T-helper 22 cell (primary cell): ENCODE measurements around the gene TXNL4A.
A peak's percentile ranks its signal among the peaks of the same experiment; 100 is the strongest.

Experiments
- DNase-seq: peaks from one replicate; pipeline ENCODE4 v3.0.0-alpha.2; 2020; ENCODE audit warnings: low read depth

Gene TXNL4A

DNA sequence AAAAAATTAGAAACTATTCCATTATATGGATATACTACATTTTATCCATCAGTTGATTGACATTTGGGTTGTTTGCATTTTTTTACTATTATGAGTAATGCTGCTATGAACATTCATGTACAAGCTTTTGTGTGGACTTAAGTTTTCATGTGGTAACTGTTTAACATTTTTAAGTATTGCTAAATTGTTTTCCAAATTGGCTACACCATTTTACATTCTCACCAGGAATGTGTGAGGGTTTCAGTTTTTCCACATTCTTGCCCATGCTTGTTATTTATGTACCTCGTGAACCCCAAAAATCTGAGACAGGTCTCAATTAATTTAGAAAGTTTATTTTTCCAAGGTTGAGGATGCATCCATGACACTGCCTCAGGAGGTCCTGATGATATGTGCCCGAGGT is 3.1 kb upstream of the TXNL4A start:
- DNase-seq, result no peak

DNA sequence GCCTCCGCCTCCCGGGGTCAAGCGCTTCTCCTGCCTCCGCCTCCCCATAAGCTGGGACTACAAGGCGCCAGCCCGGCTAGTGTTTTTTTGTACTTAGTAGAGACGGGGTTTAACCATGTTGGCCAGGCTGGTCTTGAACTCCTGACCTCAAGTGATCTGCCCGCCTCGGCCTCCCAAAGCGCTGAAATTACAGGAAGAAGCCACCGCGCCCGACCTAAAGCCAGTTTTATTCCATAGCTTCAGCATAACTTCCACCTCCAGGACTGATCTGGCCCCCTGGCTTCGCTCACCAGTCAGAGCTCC is 783 bp upstream of the TXNL4A start:
- DNase-seq, result no peak

DNA sequence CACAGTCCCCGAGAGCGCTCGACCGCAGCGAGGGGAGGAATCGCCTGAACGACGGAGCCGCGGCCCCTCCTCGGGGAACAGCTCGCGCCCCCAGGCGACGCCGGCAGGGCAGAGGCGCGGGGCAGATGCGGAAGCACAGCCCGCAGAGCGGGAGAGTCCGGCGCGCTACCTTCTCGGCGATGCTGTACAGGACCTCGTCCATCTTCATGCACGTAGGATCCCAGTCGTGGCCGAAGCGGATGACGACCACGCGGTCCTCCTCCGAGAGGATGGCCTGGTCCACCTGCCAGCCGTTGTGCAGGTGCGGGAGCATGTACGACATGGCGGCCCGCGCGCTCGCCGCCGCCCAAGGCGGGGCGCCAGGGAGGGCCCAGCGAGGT is 302 bp downstream of the TXNL4A start:
- peak; percentile 37 for DNase-seq

DNA sequence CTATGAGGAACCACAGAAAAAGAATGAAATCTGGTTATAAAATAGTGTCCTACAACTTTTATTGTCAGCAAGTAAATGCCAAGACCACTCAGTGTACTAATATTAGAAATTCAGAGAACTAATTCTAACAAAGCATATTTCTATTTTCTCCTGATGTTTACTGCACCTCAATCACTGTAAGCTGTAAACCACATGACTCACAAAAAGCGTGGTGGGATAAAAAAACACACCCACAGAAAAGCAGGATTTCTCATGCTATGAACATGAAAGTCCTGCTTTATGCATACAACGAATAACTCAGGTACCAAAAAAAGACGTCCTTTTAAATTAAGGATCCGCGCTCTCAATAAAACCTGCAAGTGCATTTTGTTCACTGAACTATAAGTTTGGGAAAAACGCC is 797 bp downstream of the TXNL4A start:
- DNase-seq, result no peak

DNA sequence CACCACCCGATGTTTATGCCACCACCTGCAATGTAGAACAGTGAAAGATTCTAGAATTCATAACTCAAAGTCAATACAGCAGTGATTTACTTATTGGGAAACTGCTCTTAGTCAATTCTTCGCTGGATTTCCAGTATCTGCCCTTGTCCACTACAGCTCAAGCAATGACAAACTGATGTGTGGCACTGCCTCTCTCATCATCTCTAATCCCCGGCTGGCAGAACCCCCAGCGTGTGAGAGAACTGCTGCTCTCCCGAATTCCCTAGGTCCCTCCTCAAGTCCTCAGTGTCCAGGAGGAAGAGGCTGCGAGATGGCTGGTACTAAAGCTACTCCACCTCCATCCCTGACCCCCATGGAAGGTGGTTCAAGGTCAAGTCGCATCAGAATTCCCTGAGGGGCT is 1.6 kb downstream of the TXNL4A start:
- DNase-seq, result no peak

DNA sequence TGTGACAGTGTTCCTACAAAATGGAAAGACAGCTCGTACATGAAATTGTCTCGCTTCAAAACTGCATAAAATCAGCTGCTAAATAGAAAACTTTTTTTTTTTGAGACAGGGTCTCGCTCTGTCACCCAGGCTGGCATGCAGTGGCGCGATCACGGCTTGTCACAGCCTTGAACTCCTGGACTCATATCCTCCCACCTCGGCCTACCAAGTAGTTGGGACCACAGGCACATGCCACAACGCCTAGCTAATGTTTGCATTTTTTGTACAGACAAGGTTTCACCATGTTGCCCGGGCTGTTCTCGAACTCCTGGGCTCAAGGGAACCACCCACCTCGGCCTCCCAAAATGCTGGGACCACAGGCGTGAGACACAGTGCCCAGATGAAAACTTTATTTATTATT is 3.2 kb downstream of the TXNL4A start:
- no peak for DNase-seq

DNA sequence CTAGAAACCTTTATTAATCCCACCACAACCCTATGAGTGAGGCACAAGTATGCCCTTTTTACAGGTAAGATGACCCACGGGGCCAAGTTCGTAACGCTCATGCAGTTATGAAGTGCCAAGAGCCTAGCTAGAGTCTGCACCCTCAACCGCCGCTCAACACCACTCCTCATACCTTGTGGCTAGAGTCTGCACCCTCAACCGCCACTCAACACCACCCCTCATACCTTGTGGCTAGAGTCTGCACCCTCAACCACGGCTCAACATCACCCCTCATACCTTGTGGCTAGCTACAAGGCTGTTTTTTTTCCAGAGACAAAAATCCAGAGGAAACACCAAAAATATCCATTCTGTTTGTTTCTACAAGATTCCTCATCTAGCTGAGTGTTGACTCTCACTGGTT is 4.6 kb downstream of the TXNL4A start:
- no peak for DNase-seq

DNA sequence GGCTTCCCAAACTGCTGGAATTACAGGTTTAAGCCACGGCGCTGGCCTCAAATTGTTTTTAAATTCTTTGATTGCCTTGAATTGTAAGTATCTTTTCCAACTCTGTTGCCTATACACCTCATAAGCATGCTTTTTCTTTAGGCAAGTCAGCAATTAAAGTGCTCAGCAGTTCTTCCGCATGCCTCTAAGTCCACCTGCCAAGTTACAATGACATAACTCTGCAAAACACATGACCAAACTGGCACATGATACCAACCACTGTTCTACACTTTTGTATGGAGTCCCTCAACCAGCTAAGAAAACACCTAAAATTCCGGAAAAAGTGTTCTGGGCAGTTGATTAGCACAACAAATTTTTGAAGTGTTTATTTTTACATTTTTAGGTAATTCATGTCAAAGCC is 5.1 kb downstream of the TXNL4A start:
- no peak for DNase-seq

DNA sequence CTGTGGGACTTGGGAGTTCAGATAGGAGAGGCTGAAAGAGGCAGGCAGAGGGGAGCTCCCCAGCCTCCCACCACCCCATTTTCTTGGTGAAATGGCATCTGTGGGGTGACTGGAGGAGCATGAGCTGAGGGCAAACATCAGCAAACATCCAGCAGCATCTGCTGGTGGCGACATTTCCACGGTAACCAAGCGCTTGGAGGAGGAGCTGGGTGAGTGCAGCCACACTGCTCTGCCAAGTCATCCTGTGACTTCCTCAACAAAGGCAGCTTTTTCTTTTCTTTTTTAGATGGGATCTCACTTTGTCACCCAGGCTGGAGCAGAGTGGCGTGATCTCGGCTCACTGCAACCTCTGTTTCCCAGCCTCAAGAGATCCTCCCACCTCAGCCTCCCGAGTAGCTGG is 5.6 kb downstream of the TXNL4A start:
- no peak for DNase-seq

DNA sequence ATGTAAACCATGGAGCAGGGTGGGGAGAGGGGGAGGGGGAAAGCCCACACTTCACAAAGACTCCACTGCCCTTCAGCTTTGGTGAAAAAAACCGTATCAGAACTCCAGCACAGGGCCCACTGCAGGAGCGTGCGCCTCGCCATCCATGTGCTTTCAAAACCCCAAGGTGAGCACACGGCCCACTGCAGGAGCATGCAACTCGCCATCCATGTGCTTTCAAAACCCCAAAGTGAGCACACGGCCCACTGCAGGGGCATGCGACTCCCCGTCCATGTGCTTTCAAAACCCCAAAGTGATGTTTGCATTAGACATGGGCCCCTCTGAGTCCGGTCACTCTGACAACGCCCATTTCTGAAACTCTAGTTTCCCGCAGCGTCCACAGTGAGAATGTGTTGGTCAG is 7.8 kb downstream of the TXNL4A start:
- DNase-seq, result no peak

DNA sequence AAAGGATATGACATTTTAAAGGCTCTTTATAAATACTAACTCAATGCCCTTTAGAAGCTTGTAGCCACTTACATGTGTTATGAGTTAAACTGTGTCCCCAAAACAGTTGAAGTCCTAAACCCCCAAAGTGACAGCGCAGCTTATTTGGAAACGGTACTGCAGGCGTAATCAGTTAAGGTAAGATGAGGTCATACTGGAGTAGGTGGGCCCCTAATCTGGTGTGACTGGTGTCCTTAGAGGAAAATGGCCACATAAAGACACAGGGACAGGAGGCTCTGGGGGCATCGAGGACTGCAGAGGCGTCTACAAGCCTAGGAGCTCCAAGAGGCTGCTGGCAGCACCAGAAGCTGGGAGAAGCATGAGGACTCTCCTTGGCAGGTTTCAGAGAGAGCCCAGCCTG is 8.5 kb downstream of the TXNL4A start:
- DNase-seq, result no peak

DNA sequence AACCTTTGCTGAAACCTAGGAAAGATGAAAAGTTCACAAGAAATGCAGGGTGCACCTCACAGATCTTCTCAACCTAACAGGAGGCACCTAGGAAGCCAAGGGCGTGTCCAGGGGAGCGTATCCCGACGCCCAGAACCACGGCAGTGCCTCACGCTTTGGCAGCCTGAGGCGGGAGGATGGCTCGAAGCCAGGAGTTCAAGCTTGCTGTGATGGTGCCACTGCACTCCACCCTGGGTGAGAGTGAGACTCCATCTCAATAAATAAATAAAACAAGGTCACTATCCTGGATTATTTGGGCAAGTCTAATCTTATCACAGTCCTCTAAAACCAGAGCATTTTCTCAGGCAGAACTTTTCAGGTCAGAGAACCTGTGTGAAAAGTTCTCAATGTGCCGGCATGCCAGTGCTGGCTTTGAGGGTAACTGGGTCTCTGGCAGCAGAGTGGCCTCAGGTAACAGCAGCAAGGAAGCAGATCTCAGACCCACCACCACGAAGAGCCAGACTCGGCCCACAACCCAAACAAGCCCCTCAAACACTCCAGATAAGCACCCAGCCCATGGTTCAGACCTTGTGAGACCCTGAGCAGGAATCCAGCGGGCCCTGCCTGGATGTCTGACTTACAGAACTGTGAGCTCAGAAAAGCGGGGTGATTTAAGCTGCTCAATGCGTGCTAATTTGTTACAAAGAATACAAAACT is 12.2 kb downstream of the TXNL4A start:
- no peak for DNase-seq

DNA sequence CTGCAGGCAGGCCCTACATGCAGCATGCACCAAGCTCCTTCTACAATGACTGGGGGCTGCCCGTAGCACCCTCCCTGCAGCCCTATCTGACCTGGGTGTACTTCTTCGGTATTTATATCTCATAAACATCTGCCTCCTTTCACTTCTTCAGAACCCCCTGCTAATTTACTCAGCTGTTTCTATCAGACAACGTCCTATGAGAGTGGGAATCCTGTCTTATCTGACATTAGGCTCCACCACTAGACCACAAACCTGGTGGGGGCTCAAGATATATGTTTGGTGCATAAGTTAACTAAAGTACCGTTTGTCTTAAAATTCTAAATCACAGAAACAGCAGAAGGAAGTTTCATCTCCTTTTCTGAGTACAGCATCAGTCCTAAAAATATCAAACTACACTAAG is 13.3 kb downstream of the TXNL4A start:
- no peak for DNase-seq

DNA sequence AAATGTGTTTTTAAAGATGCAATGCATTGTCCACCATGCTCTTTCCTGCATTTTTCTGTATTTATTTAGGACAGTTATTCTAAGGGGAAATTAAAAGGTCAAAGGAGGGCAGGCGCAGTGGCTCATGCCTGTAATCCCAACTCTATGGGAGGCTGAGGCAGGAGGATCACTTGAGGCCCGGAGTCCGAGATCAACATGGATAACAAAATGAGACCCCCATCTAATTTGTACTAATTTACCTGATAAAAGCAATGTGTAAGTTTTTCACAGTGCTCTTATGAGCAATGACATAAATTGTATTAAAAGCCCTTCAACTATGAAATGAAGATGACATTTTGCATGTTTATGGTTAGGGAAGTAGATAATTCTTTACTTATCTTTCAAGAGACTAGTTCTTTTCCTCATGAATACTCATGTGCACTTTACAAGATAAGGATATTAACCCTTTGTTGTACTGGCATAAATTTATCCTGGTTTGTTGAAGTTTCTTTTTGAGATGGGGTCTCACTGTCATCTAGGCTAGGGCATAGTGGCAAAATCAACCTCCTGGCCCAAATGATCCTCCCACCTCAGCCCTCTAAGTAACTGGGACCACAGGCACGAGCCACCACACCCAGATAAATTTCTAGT is 14.2 kb downstream of the TXNL4A start:
- DNase-seq, result no peak

DNA sequence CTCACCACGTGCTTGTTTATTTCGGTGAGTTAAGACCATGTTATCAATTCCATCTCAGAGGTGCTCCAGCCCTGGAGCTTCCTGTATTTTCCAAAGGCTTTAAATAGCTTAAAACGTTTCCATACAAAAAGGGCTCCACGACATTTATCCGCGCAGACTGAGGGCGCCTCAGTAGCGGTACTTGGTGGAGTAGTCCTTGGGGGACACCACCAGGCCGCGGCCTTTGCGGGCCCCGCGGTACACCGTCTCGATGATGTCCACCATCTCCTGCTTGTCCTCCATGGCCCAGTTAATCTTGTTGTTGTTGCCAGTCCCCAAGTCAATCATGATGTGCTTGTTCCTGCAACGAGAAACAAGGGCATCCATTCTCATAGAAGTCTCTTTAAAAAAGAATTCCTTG is 14.8 kb downstream of the TXNL4A start:
- DNase-seq, result no peak

DNA sequence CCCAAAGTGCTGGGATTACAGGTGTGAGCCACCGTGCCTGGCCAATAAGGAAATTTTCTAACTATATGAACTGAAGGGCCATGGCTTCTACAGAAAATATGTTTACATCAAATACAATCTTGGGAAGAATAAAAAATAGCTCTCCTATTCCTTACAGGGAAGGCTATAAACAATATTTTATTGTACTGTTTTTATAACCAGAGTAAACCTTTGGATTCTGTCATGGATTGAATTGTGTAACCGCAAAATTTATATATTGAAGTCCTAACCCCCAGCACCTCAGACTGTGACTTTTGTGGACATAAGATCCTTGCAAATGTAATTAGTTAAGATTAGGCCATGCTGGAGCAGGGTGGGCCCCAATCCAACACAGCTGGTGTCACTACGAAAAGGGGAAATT is 15.6 kb downstream of the TXNL4A start:
- DNase-seq, result no peak

DNA sequence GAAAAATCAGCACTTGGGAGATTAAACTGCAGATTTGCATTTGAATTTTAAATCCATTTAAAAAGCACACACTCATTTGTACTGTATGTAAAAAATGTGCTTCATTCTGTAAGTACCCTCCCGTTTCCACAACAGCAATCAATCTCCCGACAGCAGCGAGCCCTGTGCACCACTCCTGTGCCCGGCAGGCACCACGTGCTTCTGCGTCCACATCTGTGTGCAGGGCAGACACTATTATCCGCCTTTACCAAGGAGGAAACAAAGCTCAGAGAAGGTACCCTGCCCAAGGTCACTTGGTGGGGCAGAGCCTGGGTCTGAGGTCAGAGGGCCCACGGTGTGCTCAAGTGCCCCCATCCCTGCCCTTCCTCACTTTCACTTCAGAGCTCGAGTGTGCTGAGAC is 16.4 kb downstream of the TXNL4A start:
- DNase-seq, result no peak

DNA sequence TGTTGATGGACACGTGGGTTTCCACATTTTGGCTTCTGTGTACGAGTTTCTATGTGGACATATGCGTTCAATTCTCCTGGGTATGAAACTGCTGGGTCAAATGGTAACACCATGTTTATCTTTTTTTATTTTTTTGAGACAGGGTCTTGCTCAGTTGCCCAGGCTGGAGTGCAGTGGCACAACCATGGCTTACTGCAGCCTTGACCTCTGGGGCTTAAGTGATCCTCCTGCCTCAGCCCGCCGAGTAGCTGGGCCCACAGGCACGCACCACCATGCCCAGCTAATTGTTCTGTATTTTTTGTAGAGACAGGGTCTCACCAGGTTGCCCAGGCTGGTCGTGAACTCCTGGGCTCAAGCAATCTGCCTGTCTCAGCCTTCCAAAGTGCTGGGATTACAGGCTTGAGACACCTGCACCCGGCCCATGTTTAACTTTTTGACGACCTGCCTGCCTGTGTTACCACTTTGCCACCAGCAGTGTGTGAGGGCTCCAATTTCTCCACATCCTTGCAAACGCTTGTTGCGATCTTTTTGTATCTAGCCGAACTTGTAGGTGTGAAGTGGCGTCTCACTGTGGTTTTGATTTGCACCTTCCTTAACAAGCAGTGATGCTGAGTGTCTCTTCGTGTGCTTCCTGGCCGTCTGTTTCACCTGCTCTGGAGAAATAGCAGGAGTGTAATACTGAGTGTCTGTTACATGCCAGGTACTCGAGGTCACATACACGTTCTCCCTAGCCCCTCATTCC is 17.0 kb downstream of the TXNL4A start:
- no peak for DNase-seq

DNA sequence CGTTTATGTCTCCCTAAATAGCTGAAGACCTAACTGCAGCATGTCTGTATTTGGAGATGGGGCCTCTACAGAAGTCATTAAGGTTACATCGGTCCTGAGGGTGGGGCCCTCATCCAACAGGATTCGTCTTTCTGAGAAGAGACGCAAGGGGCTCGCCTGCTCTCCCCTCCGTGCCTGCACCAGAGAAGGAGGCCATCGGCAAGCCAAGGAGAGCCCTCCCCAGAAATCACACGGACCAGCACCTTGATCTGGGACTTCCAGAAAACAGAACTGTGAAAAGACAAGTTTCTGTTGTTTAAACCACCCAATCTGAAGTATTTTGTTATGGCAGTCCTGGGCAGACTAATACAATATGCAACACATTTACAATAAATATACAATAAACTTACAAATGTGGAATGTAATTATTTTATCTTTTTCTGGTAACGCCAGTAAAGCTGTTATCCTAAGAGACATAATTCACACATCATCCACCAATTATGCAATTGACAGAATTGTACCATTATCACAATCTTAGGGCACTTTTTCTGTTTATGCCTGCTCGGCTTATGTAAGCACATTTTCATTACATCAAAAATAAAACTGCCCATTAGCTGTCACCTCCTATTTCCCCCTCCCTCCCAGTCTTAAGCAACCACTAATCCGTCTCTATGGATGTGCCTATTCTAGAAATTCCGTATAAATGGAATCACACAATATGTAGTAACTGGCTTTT is 17.8 kb downstream of the TXNL4A start:
- no peak for DNase-seq

DNA sequence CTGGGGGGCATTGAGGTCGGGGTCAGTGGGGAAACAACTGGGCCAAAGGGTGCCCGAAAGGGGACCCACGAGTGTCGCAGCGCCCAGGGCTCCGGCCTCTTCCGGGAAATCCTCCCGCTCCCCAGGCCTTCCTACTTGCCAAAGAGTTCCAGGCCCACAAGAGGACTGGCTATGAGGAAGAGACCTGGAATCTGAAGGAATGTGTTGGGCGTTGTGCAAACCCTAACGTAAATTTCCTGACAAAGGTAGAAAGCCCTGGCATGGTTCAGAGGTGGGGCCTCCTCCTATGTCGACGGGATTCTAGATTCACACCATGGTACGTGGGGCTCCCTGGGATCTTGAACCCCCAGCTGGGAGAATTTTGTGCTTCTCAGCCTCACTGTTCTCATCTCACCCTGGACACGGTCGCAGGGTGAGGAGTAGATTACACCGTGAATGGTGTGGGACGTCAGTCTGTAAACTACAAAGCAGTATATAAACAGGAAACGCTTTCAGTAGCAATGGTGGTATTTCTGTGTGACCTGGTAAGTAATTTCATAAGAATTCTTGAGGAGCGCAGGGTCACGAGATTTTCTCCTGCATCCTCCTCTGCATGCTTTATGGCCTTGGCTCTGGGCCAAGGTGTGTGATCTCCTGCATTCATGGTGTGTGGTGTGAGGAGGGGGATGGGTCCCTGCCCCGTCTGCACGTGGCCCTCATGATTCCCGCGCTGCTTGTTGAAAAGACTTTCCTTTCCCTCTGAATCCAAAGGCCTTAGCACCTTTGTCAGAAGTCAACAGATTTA is 23.1 kb downstream of the TXNL4A start:
- no peak for DNase-seq

DNA sequence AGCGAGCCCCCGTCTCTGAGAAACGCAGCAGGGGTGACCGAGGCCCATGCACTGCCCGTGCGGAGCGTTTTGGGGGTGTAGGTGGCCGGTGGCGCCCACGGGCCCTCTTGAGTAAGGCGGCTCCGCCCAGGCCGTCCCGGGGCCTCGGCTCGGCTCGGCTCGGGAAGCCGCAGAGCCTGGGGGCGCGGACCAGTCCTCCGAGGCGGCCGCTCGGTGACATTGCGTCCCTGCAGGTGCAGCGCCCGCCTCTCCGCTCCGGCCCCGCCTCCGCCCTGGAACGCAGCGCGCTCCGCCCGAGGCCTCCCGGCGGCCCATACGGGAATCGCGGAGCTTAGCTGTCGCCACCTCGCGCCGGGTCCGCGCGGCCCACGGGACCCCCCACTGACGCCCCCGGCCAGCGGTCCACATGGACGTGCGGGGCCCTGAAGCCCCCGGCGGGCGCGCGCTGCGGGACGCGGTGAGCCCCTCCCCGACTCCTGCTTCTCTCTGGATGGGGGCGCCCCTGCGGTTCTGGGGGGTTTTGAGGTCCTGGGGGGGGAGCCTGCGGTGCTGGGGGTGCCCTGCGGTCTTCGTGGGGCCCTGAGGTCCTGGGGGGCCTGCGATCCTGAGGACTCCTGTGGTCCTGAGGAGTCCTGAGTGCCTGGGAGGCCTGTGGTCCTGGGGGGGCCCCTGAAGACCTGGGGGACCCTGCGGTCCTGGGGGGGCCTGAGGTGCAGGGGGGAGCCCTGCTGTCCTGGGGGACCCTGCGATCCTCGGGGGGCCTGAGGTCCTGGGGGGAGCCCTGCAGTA is 23.8 kb downstream of the TXNL4A start, which contains the start of gene HSBP1L1:
HSBP1L1 (plus strand) TSS at position 314 of the 789 bp plus-strand sequence; CDS start at position 407, 93 bp downstream.
- DNase-seq, result peak; percentile 37
